Neural crest cell (in vitro differentiated cells): ENCODE measurements around the gene RC3H1. TPM values are rescaled to one million over a fixed set of nuclear protein-coding genes. Genes with fewer than 3 reads are reported as not detected.

Experiments
- DNase-seq: peaks from one replicate; pipeline ENCODE4 v3.0.0; 2021; ENCODE audit warnings: low read depth, mixed read lengths, low spot score
- H3K27ac Mint-ChIP-seq: one replicate; pipeline ENCODE4 v1.8.0; 2021; ENCODE audit warnings: mild to moderate bottlenecking, mixed read lengths; ENCODE audit not compliant: unreplicated experiment
- H3K27me3 Mint-ChIP-seq: 2 replicates; pipeline ENCODE4 v1.8.0; 2021; ENCODE audit warnings: low read depth, mild to moderate bottlenecking, mixed read lengths
- H3K36me3 Mint-ChIP-seq: 2 replicates; pipeline ENCODE4 v1.8.0; 2021; ENCODE audit warnings: low read depth, mild to moderate bottlenecking, mixed read lengths
- H3K4me1 Mint-ChIP-seq: 2 replicates; pipeline ENCODE4 v1.8.0; 2021; ENCODE audit warnings: mixed read lengths
- H3K4me3 Mint-ChIP-seq: one replicate; pipeline ENCODE4 v1.8.0; 2021; ENCODE audit warnings: mild to moderate bottlenecking, mixed read lengths
- H3K9me3 Mint-ChIP-seq: 2 replicates; pipeline ENCODE4 v1.8.0; 2021; ENCODE audit warnings: mixed read lengths
- total RNA-seq: library from RNA; stranded (reverse); gene quantifications from 2 replicates; pipeline ENCODE4 v1.2.1, GENCODE V29; 2021
- TF ChIP-seq, protein P1 (sequence below): fragments of 200-600 bp; sonication (generic); conservative IDR thresholded peaks from 2 replicates; pipeline ENCODE4 v1.5.0; 2021; ENCODE audit warnings: antibody characterized with exemption, mild to moderate bottlenecking

RC3H1 gene
- total RNA-seq, 1 donor from 2014 or later = 35.2 TPM

DNA sequence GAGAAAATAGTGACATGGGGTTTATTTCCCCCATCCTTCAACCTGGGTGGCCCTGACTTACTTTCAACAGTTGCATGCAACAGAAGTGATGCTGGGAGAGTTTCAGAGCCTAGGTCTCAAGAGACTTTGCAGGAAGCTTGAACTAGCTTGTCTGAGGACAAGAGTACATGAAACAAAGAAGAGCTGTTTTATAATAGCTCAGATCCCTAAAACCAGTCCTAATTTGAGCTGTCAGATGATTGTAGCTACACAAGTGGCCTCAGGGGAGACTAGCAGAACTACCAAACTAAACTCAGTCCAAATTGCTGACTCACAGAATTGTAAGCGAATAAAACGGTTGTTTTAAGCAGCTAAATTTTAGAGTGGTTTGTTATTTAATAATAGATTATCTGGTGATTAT lies 17.1 kb downstream of the RC3H1 start:
- peaks cover 42% of the 10 kb centered on the region for H3K4me1 Mint-ChIP-seq
- peaks cover 2% of the 10 kb centered on the region for H3K36me3 Mint-ChIP-seq
- no peaks in the 10 kb centered on the region for H3K9me3 Mint-ChIP-seq
- no peaks in the 10 kb centered on the region for H3K27me3 Mint-ChIP-seq
- DNase-seq = no peak
- TF ChIP-seq, protein P1, sequence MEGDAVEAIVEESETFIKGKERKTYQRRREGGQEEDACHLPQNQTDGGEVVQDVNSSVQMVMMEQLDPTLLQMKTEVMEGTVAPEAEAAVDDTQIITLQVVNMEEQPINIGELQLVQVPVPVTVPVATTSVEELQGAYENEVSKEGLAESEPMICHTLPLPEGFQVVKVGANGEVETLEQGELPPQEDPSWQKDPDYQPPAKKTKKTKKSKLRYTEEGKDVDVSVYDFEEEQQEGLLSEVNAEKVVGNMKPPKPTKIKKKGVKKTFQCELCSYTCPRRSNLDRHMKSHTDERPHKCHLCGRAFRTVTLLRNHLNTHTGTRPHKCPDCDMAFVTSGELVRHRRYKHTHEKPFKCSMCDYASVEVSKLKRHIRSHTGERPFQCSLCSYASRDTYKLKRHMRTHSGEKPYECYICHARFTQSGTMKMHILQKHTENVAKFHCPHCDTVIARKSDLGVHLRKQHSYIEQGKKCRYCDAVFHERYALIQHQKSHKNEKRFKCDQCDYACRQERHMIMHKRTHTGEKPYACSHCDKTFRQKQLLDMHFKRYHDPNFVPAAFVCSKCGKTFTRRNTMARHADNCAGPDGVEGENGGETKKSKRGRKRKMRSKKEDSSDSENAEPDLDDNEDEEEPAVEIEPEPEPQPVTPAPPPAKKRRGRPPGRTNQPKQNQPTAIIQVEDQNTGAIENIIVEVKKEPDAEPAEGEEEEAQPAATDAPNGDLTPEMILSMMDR = no peak
- H3K4me3 Mint-ChIP-seq = no peak overlapping the region
- H3K27ac Mint-ChIP-seq = no peak overlapping the region

DNA sequence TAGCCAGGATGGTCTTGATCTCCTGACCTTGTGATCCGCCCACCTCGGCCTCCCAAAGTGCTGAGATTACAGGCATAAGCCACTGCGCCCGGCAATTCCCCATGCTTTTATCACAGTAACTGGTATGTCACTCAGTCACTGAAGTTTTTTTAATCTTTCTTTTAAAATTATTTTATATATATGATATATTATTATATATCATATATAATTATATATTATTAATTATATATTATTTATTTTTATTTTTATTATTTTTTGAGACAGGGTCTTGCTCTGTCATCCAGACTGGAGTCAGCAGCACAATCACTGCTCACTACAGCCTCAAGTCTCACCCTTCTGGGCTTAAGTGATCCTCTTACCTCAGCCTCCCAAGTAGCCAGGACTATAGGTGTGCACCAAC lies 18.3 kb downstream of the RC3H1 start:
- no peak overlapping the region for H3K27ac Mint-ChIP-seq
- H3K9me3 Mint-ChIP-seq = no peaks in the 10 kb centered on the region
- TF ChIP-seq, protein P1 = no peak
- DNase-seq = no peak
- H3K4me1 Mint-ChIP-seq = peaks cover 42% of the 10 kb centered on the region
- peaks cover 2% of the 10 kb centered on the region for H3K36me3 Mint-ChIP-seq
- no peak overlapping the region for H3K4me3 Mint-ChIP-seq
- H3K27me3 Mint-ChIP-seq = no peaks in the 10 kb centered on the region

DNA sequence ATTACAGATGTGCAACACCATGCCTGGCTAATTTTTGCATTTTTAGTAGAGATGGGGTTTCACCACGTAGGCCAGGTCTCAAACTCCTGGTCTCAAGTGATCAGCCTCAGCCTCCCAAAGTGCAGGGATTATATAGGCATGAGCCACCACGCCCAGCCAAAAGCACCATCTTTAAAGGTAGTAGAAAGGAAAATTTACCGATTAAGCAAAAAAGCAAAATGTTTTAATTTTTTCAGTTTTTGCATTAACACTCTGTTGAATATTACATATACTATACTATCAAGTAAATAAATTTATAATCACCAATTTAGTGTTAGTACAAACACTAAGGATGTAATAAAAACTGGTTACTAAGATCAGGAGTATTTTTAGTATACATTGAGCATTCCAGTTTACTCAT lies 20.6 kb downstream of the RC3H1 start:
- TF ChIP-seq, protein P1 = no peak
- Mint-ChIP-seq H3K27ac (no peak overlapping the region), H3K36me3 (peaks cover 2% of the 10 kb centered on the region), H3K9me3 (no peaks in the 10 kb centered on the region), H3K4me3 (no peak overlapping the region), H3K4me1 (peaks cover 42% of the 10 kb centered on the region), H3K27me3 (no peaks in the 10 kb centered on the region)
- no peak for DNase-seq

DNA sequence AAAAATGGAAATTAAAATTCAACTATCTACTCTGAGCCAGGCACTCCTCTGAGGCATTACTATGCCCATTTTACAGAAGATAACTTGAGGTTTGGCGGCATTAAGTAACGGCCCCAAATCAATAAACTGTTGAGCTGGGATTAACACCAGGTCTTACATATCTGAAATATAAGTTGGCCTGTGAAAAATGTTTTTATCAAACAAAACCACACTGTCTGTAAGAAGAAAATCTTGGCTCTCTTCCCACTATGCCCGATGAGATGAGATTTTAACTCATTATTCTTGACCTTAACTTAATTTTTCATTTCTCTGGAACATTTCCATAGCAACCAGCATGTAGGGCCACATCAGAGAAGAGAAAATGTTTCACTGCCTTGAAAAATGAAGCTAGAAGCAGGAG lies 21.8 kb downstream of the RC3H1 start:
- Mint-ChIP-seq H3K4me1 (peaks cover 34% of the 10 kb centered on the region), H3K27ac (no peak overlapping the region), H3K4me3 (no peak overlapping the region), H3K36me3 (peaks cover 2% of the 10 kb centered on the region), H3K27me3 (no peaks in the 10 kb centered on the region), H3K9me3 (no peaks in the 10 kb centered on the region)
- TF ChIP-seq, protein P1 = no peak
- no peak for DNase-seq

DNA sequence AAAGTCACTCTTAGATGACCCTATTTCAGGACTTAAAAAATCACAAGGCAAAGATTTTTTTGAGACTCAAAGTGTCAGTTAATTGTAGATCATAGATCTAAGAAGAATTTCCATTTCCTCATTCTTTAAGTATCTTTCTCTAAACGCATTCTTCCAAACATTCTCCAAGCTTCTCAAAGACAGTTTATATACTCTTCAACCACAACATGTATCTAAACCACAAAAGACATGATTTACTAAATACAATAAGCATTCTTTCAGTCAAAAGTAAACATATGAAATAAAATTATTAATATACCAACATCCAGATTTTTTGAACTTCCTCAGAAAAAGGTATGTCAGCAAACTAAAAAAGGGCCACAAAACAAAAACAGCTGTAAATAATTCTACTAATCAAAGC lies 24.4 kb downstream of the RC3H1 start:
- Mint-ChIP-seq H3K27ac (no peak overlapping the region), H3K27me3 (no peaks in the 10 kb centered on the region), H3K9me3 (no peaks in the 10 kb centered on the region), H3K4me1 (peaks cover 22% of the 10 kb centered on the region), H3K4me3 (no peak overlapping the region), H3K36me3 (no peaks in the 10 kb centered on the region)
- DNase-seq = no peak
- TF ChIP-seq, protein P1 = no peak

DNA sequence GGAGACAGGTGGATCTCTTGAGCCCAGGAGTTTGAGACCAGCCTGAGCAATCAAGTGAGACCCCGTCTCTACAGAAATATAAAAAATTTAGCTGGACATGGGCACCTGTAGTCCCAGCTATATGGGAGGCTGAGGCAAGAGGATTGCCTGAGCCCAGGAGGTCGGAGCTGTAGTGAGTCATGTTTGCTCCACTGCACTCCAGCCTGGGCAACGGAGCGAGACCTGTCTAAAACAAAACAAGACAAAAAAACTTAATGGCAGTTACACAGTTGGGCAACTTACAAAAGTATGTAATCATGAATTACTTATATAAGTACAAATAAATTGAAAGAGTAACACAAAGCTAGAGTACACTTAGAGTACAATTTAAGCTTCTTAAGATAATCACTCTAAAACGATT lies 25.2 kb downstream of the RC3H1 start:
- Mint-ChIP-seq H3K4me3 (no peak overlapping the region), H3K27ac (no peak overlapping the region), H3K4me1 (peaks cover 14% of the 10 kb centered on the region), H3K36me3 (peaks cover 5% of the 10 kb centered on the region), H3K27me3 (no peaks in the 10 kb centered on the region), H3K9me3 (no peaks in the 10 kb centered on the region)
- TF ChIP-seq, protein P1 = no peak
- no peak for DNase-seq
